K562 (cell line): ENCODE measurements around the gene IGSF23. TPM values are rescaled to one million over a fixed set of nuclear protein-coding genes. Genes with fewer than 3 reads are reported as not detected.
A peak's percentile ranks its signal among the peaks of the same experiment; 100 is the strongest.

Source experiments
- ARID1B ChIP-seq: fragments of 450-650 bp; IDR thresholded peaks from 2 replicates; pipeline ENCODE4 v1.6.1; 2016; ENCODE audit warnings: antibody characterized with exemption, mild to moderate bottlenecking, inconsistent platforms
- CREM ChIP-seq: IDR thresholded peaks from 2 replicates; pipeline ENCODE4 v1.6.1; 2014; ENCODE audit warnings: antibody characterized with exemption, low read depth
- DPF2 ChIP-seq: fragments of 450-650 bp; IDR thresholded peaks from 2 replicates; pipeline ENCODE4 v1.6.1; 2016
- EP300 ChIP-seq: IDR thresholded peaks from 2 replicates; pipeline ENCODE4 v1.6.1; 2012; ENCODE audit warnings: low read length, improper control_type of control experiment
- JUN ChIP-seq, 2 experiments: sonication (generic) in 1 of 2; formaldehyde crosslinking in 1 of 2; IDR thresholded peaks; 2 replicates each; pipeline versions ENCODE4 v1.6.1 to v1.8.0; 2012 to 2022; ENCODE audit warnings: borderline replicate concordance in 2 of 2, mild to moderate bottlenecking in 2 of 2, improper control_type of control experiment in 1 of 2, low read depth in 1 of 2, low read length in 1 of 2, missing genetic modification reagents in 1 of 2
- MAZ ChIP-seq, 2 experiments: fragments of 450-650 bp in 1 of 2; sonication (generic) in 1 of 2; formaldehyde crosslinking; IDR thresholded peaks in 1 of 2; conservative IDR thresholded peaks in 1 of 2; 2 replicates each; pipeline versions ENCODE4 v1.4.0 to v1.5.0; 2020; ENCODE audit warnings: mild to moderate bottlenecking in 1 of 2, missing genetic modification reagents in 1 of 2
- NFE2 ChIP-seq: IDR thresholded peaks from 2 replicates; pipeline ENCODE4 v1.6.1; 2014; ENCODE audit warnings: antibody characterized with exemption, low read depth
- RAD21 ChIP-seq, 2 experiments: fragments of 250-450 bp in 1 of 2; fragments of 450-650 bp in 1 of 2; sonication (Bioruptor Pico) in 1 of 2; formaldehyde crosslinking in 1 of 2; IDR thresholded peaks in 1 of 2; conservative IDR thresholded peaks in 1 of 2; 2 replicates each; pipeline versions ENCODE4 v1.4.0 to v1.8.0; 2020 to 2022; ENCODE audit warnings: mild to moderate bottlenecking in 2 of 2, moderate library complexity in 1 of 2
- RFX1 ChIP-seq: fragments of 450-650 bp; IDR thresholded peaks from 2 replicates; pipeline ENCODE4 v1.6.1; 2016; ENCODE audit warnings: mild to moderate bottlenecking, moderate library complexity
- TAF1 ChIP-seq: IDR thresholded peaks from 2 replicates; pipeline ENCODE4 v1.6.1; 2011; ENCODE audit warnings: mild to moderate bottlenecking, low read length, moderate library complexity; ENCODE audit not compliant: insufficient read depth, control insufficient read depth, severe bottlenecking; ENCODE audit errors: extremely low read depth
- THRAP3 ChIP-seq: fragments of 450-650 bp; IDR thresholded peaks from 2 replicates; pipeline ENCODE4 v1.6.1; 2016; ENCODE audit warnings: mild to moderate bottlenecking, inconsistent platforms, borderline replicate concordance
- polyA plus RNA-seq, 8 experiments: library from polyadenylated mRNA; depleted of rRNA in 4 of 8; stranded (reverse) in 5 of 8; unstranded in 3 of 8; fragments of >200 nt; fragmentation: Nextera tagmentation in 2 of 8; fragmentation: Illumina TruSeq in 1 of 8; extraction: Ambion mirVana in 2 of 8; extraction: Trizol in 1 of 8; gene quantifications; 2 replicates each; pipeline versions ENCODE4 v1.2.1 to v1.2.3, GENCODE V29; 2011 to 2014; ENCODE audit warnings: inconsistent platforms in 1 of 8, missing spikeins in 1 of 8
- total RNA-seq, 7 experiments: library from RNA; depleted of rRNA in 6 of 7; stranded (reverse); fragments of >200 nt in 6 of 7; fragmentation: Illumina TruSeq in 2 of 7; extraction: Trizol in 2 of 7; gene quantifications; 2 replicates each; pipeline versions ENCODE4 v1.2.1 to v1.2.3, GENCODE V29; 2011 to 2021; ENCODE audit warnings: low replicate concordance in 1 of 7
- TF ChIP-seq, protein P1 (sequence below): fragments of 450-650 bp; formaldehyde crosslinking; IDR thresholded peaks from 2 replicates; pipeline ENCODE4 v1.4.0; 2022; ENCODE audit warnings: missing genetic modification characterization
- TF ChIP-seq, protein P2 (sequence below): fragments of 450-650 bp; formaldehyde crosslinking; IDR thresholded peaks from 2 replicates; pipeline ENCODE4 v1.4.0; 2022; ENCODE audit warnings: missing genetic modification characterization
- TF ChIP-seq, protein P3 (sequence below): fragments of 450-650 bp; IDR thresholded peaks from 2 replicates; pipeline ENCODE4 v1.7.0; 2016; ENCODE audit warnings: borderline replicate concordance
- TF ChIP-seq, protein P4 (sequence below): fragments of 450-650 bp; IDR thresholded peaks from 2 replicates; pipeline ENCODE4 v1.6.1; 2016; ENCODE audit warnings: antibody characterized with exemption
- TF ChIP-seq, protein P5 (sequence below): fragments of 450-650 bp; IDR thresholded peaks from 2 replicates; pipeline ENCODE4 v1.6.1; 2016
- TF ChIP-seq, protein P6 (sequence below), 3 experiments: IDR thresholded peaks in 2 of 3; conservative IDR thresholded peaks in 1 of 3; 2 replicates each; pipeline ENCODE4 v1.5.1; 2011 to 2012; ENCODE audit warnings: low read length in 3 of 3, mild to moderate bottlenecking in 3 of 3, control low read depth in 2 of 3, improper control_type of control experiment in 1 of 3, inconsistent platforms in 1 of 3, low read depth in 1 of 3, mixed read lengths in 1 of 3, moderate library complexity in 1 of 3; ENCODE audit not compliant: insufficient read depth in 2 of 3

The IGSF23 gene
- total and polyA plus RNA-seq, 9 of the 15 experiments (the other 6 are each of a cell fraction or from before 2014, with no cell fraction given), result not detected

DNA sequence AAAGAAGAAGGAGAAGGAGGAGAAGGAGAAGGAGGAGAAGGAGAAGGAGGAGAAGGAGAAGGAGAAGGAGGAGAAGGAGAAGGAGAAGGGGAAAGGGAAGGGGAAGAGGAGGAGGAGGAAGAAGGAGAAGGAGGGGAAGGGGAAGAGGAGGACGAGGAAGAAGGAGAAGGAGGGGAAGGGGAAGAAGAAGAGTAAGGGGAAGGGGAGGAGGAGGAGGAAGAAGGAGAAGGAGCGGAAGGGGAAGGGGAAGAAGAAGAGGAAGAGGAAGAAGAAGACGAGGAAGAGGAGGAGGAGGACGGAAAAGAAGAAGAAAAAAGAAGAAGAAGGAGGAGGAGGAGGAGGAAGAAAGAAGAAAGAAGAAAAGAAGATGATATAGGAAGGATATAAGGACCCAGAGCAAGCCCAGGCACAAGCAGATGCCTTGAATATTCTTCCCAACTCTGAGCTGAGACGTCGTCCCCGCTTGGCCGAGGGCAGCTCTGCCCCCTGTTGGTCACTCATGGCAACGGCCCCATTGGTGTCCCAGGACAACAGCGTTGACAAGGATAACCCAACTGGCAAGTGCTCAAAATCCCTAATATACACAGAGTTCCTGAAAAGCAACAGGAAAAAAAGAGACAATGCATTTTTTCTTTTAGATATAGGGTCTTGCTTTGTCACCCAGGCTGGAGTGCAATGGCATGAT lies 30.6 kb upstream of the IGSF23 start (continued):
- TF ChIP-seq JUN (IDR thresholded peaks at IDR 0.05; ENCODE audit: borderline replicate concordance, low read depth, low read length) (no peak), JUN (CRISPR knock-in tag; IDR thresholded peaks at IDR 0.05; ENCODE audit: borderline replicate concordance) (no peak), NFE2 (no peak), DPF2 (peak; percentile 54), MAZ (CRISPR knock-in tag; conservative IDR thresholded peaks at IDR 0.05 in 1 of 2, IDR thresholded peaks at IDR 0.05 in 1 of 2) (peak in 1 of 2 experiments; percentile 54; a peak in 1 of 4 replicates), THRAP3 (0 out of 2 replicates have a peak, but pooled peaks have one; percentile 65), CREM (0 out of 2 replicates have a peak, but pooled peaks have one; percentile 44), EP300 (no peak), TAF1 (no peak), RFX1 (peak; percentile 71), RAD21 (CRISPR knock-in tag; conservative IDR thresholded peaks at IDR 0.05 in 1 of 2, IDR thresholded peaks at IDR 0.05 in 1 of 2) (peak; percentile 45 to 68; a peak in 3 of 4 replicates), ARID1B (peak; percentile 45; the same call in 1 of the 2 replicates)
- TF ChIP-seq, protein P1, sequence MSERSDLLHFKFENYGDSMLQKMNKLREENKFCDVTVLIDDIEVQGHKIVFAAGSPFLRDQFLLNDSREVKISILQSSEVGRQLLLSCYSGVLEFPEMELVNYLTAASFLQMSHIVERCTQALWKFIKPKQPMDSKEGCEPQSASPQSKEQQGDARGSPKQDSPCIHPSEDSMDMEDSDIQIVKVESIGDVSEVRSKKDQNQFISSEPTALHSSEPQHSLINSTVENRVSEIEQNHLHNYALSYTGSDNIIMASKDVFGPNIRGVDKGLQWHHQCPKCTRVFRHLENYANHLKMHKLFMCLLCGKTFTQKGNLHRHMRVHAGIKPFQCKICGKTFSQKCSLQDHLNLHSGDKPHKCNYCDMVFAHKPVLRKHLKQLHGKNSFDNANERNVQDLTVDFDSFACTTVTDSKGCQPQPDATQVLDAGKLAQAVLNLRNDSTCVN (CRISPR knock-in tag), result peak; percentile 97
- TF ChIP-seq, protein P2, sequence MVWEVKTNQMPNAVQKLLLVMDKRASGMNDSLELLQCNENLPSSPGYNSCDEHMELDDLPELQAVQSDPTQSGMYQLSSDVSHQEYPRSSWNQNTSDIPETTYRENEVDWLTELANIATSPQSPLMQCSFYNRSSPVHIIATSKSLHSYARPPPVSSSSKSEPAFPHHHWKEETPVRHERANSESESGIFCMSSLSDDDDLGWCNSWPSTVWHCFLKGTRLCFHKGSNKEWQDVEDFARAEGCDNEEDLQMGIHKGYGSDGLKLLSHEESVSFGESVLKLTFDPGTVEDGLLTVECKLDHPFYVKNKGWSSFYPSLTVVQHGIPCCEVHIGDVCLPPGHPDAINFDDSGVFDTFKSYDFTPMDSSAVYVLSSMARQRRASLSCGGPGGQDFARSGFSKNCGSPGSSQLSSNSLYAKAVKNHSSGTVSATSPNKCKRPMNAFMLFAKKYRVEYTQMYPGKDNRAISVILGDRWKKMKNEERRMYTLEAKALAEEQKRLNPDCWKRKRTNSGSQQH (CRISPR knock-in tag), result peak; percentile 96
- TF ChIP-seq, protein P3, sequence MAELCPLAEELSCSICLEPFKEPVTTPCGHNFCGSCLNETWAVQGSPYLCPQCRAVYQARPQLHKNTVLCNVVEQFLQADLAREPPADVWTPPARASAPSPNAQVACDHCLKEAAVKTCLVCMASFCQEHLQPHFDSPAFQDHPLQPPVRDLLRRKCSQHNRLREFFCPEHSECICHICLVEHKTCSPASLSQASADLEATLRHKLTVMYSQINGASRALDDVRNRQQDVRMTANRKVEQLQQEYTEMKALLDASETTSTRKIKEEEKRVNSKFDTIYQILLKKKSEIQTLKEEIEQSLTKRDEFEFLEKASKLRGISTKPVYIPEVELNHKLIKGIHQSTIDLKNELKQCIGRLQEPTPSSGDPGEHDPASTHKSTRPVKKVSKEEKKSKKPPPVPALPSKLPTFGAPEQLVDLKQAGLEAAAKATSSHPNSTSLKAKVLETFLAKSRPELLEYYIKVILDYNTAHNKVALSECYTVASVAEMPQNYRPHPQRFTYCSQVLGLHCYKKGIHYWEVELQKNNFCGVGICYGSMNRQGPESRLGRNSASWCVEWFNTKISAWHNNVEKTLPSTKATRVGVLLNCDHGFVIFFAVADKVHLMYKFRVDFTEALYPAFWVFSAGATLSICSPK, result 0 out of 2 replicates have a peak, but pooled peaks have one; percentile 81
- TF ChIP-seq, protein P4, sequence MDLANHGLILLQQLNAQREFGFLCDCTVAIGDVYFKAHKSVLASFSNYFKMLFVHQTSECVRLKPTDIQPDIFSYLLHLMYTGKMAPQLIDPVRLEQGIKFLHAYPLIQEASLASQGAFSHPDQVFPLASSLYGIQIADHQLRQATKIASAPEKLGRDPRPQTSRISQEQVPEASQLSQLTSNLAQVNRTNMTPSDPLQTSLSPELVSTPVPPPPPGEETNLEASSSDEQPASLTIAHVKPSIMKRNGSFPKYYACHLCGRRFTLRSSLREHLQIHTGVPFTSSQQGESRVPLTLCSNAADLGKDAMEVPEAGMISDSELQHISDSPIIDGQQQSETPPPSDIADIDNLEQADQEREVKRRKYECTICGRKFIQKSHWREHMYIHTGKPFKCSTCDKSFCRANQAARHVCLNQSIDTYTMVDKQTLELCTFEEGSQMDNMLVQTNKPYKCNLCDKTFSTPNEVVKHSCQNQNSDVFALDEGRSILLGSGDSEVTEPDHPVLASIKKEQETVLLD, result 0 out of 2 replicates have a peak, but pooled peaks have one; percentile 25
- TF ChIP-seq, protein P5, sequence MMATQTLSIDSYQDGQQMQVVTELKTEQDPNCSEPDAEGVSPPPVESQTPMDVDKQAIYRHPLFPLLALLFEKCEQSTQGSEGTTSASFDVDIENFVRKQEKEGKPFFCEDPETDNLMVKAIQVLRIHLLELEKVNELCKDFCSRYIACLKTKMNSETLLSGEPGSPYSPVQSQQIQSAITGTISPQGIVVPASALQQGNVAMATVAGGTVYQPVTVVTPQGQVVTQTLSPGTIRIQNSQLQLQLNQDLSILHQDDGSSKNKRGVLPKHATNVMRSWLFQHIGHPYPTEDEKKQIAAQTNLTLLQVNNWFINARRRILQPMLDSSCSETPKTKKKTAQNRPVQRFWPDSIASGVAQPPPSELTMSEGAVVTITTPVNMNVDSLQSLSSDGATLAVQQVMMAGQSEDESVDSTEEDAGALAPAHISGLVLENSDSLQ, result peak; percentile 12; the same call in 1 of the 2 replicates
- TF ChIP-seq, protein P6, sequence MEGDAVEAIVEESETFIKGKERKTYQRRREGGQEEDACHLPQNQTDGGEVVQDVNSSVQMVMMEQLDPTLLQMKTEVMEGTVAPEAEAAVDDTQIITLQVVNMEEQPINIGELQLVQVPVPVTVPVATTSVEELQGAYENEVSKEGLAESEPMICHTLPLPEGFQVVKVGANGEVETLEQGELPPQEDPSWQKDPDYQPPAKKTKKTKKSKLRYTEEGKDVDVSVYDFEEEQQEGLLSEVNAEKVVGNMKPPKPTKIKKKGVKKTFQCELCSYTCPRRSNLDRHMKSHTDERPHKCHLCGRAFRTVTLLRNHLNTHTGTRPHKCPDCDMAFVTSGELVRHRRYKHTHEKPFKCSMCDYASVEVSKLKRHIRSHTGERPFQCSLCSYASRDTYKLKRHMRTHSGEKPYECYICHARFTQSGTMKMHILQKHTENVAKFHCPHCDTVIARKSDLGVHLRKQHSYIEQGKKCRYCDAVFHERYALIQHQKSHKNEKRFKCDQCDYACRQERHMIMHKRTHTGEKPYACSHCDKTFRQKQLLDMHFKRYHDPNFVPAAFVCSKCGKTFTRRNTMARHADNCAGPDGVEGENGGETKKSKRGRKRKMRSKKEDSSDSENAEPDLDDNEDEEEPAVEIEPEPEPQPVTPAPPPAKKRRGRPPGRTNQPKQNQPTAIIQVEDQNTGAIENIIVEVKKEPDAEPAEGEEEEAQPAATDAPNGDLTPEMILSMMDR (IDR thresholded peaks at IDR 0.05 in 2 of 3, conservative IDR thresholded peaks at IDR 0.05 in 1 of 3; ENCODE audit: insufficient read depth in 2 of 3, low read depth in 1 of 3, low read length in 3 of 3), result peak; percentile 80 to 95 (median 85)
